ENCODE results near the gene IL1RAP.

GRCh38 chr3:190526787-190527762 is 13.2 kb downstream of the IL1RAP start:
- TF ChIP-seq CTCF (conservative IDR thresholded peaks at IDR 0.05; ENCODE audit: low read length) (no peak), EZH2phosphoT487 (IDR thresholded peaks at IDR 0.05; ENCODE audit: borderline replicate concordance, low read depth, low read length) (no peak)
